Endothelial cell of umbilical vein (primary cell): ENCODE results near the gene TCF7L2. TPM values are rescaled to one million over a fixed set of nuclear protein-coding genes. Genes with fewer than 3 reads are reported as not detected.

Source experiments
- BruUV-seq: library from RNA; stranded (reverse); fragments of 400-500 nt; replicated peaks from 2 replicates; lab custom pipeline; 2021; lab: Mats Ljungman, UMichigan
- CTCF ChIA-PET: fragments of 300-600, 350-600 bp; sonication (Branson Sonifier 250); formaldehyde crosslinking; loops from one replicate; lab custom pipeline; 2021; ENCODE audit warnings: antibody characterized with exemption, inconsistent platforms; lab: Charles Lee
- POLR2A ChIA-PET: fragments of 300-600, 350-600 bp; sonication (Branson Sonifier 250); formaldehyde crosslinking; loops from one replicate; lab custom pipeline; 2021; ENCODE audit warnings: antibody characterized with exemption, inconsistent platforms; lab: Charles Lee
- DNase-seq: peaks from one replicate; pipeline ENCODE4 v3.0.0-alpha.2; 2011; ENCODE audit warnings: low read depth, low spot score
- FAIRE-seq: peaks from 2 replicates; lab custom pipeline; 2011; peaks lifted over from hg19 to GRCh38; lab: Jason Lieb, UNC
- H2AFZ ChIP-seq: 2 replicates; pipeline ENCODE4 v1.6.0; 2012; ENCODE audit warnings: low read depth, low read length, control low read depth, inconsistent platforms
- H3K27ac ChIP-seq: 2 replicates; pipeline ENCODE4 v1.5.1; 2011; ENCODE audit warnings: low read depth, mild to moderate bottlenecking, control low read depth, low read length, moderate library complexity; ENCODE audit not compliant: insufficient read depth
- H3K27me3 ChIP-seq, 2 experiments: 2 replicates each; pipeline versions ENCODE4 v1.6.0 to v1.6.1; 2011; ENCODE audit warnings: low read length in 2 of 2, mixed read lengths in 1 of 2; ENCODE audit not compliant: control insufficient read depth in 2 of 2, insufficient read depth in 2 of 2
- H3K36me3 ChIP-seq, 2 experiments: 2 replicates in 1 of 2; 3 replicates in 1 of 2; pipeline ENCODE4 v1.5.1; 2011; ENCODE audit warnings: low read length in 2 of 2, mild to moderate bottlenecking in 1 of 2, moderate library complexity in 1 of 2; ENCODE audit not compliant: control insufficient read depth in 2 of 2, insufficient read depth in 2 of 2; ENCODE audit errors: extremely low read depth in 1 of 2
- H3K4me1 ChIP-seq: 3 replicates; pipeline ENCODE4 v1.5.1; 2011; ENCODE audit warnings: mild to moderate bottlenecking, low read length; ENCODE audit not compliant: control insufficient read depth, insufficient read depth; ENCODE audit errors: extremely low read depth
- H3K4me2 ChIP-seq: 2 replicates; pipeline ENCODE4 v1.6.1; 2011; ENCODE audit warnings: low read length, control low read depth, mixed read lengths; ENCODE audit not compliant: insufficient read depth
- H3K4me3 ChIP-seq, 3 experiments: fragments of 200-600 bp in 1 of 3; sonication (generic), shearing (Covaris generic) in 1 of 3; replicated peaks in 1 of 3; 2 replicates each; pipeline ENCODE4 v1.5.1; 2011 to 2016; ENCODE audit warnings: control low read depth in 3 of 3, low read length in 3 of 3, mild to moderate bottlenecking in 2 of 3, inconsistent platforms in 1 of 3, low read depth in 1 of 3, moderate library complexity in 1 of 3; ENCODE audit not compliant: insufficient read depth in 1 of 3
- H3K79me2 ChIP-seq: 2 replicates; pipeline ENCODE4 v1.6.0; 2012; ENCODE audit warnings: low read length, inconsistent platforms; ENCODE audit not compliant: control insufficient read depth, insufficient read depth
- H3K9ac ChIP-seq: replicated peaks from 2 replicates; pipeline ENCODE3; 2011; ENCODE audit warnings: low read length, control low read depth; ENCODE audit not compliant: insufficient read depth; ENCODE audit errors: extremely low read depth
- H3K9me1 ChIP-seq: replicated peaks from 3 replicates; pipeline ENCODE4 v1.6.0; 2011; ENCODE audit warnings: mild to moderate bottlenecking, low read length; ENCODE audit not compliant: control insufficient read depth, insufficient read depth; ENCODE audit errors: extremely low read depth
- H3K9me3 ChIP-seq: replicated peaks from 2 replicates; pipeline ENCODE4 v1.5.1; 2012; ENCODE audit warnings: low read length, inconsistent platforms; ENCODE audit not compliant: control insufficient read depth, insufficient read depth
- H4K20me1 ChIP-seq: replicated peaks from 2 replicates; pipeline ENCODE3; 2011; ENCODE audit warnings: mild to moderate bottlenecking, low read length; ENCODE audit not compliant: control insufficient read depth, insufficient read depth; ENCODE audit errors: extremely low read depth
- CTCF ChIP-seq, 2 donors: IDR thresholded peaks; 1 replicate in 1 of 2; 2 replicates in 1 of 2; pipeline ENCODE4 v1.5.1; 2011; ENCODE audit warnings: low read length in 2 of 2, mild to moderate bottlenecking in 2 of 2, moderate library complexity in 2 of 2, control low read depth in 1 of 2, inconsistent platforms in 1 of 2, low read depth in 1 of 2; ENCODE audit not compliant: insufficient read depth in 1 of 2; ENCODE audit errors: extremely low read depth in 1 of 2
- EZH2 ChIP-seq: IDR thresholded peaks from 2 replicates; pipeline ENCODE4 v1.6.1; 2012; ENCODE audit warnings: borderline replicate concordance, low read depth, mild to moderate bottlenecking, moderate library complexity, low read length, inconsistent platforms; ENCODE audit not compliant: severe bottlenecking
- FOS ChIP-seq: IDR thresholded peaks from 2 replicates; pipeline ENCODE4 v1.6.1; 2011; ENCODE audit warnings: mild to moderate bottlenecking, low read length, moderate library complexity, borderline replicate concordance; ENCODE audit not compliant: insufficient read depth
- GATA2 ChIP-seq: IDR thresholded peaks from 2 replicates; pipeline ENCODE4 v1.7.0; 2011; ENCODE audit warnings: low read depth, mild to moderate bottlenecking, moderate library complexity, mixed read lengths, low read length; ENCODE audit not compliant: insufficient read length, insufficient read depth
- JUN ChIP-seq: IDR thresholded peaks from 2 replicates; pipeline ENCODE4 v1.6.1; 2011; ENCODE audit warnings: borderline replicate concordance, low read depth; ENCODE audit not compliant: insufficient read length, insufficient read depth
- MAX ChIP-seq: IDR thresholded peaks from 2 replicates; pipeline ENCODE4 v1.6.1; 2011; ENCODE audit not compliant: insufficient read depth, insufficient read length
- MYC ChIP-seq: IDR thresholded peaks from one replicate; pipeline ENCODE4 v1.6.1; 2011; ENCODE audit warnings: mild to moderate bottlenecking, low read depth, low read length
- POLR2A ChIP-seq: IDR thresholded peaks from 2 replicates; pipeline ENCODE4 v1.6.1; 2012; ENCODE audit warnings: low read depth, mild to moderate bottlenecking, control low read depth, low read length
- POLR2AphosphoS5 ChIP-seq: IDR thresholded peaks from 2 replicates; pipeline ENCODE4 v1.6.1; 2012; ENCODE audit warnings: low read depth, mild to moderate bottlenecking, control low read depth, low read length, moderate library complexity; ENCODE audit not compliant: insufficient read depth
- dilution Hi-C: fragments of 300-500 bp; cut with MboI; formaldehyde crosslinking; loops from one replicate; pipeline ENCODE4 v1.15.0; 2019; ENCODE audit warnings: low sequenced_read_pairs; ENCODE audit not compliant: extremely low pct_ligation_motif_present
- intact Hi-C: fragments of 100-400 bp; cut with micrococcal nuclease; formaldehyde crosslinking; loops from one replicate; pipeline ENCODE4 v1.10.0; 2022
- polyA plus RNA-seq, 4 experiments: library from polyadenylated mRNA; depleted of rRNA in 3 of 4; stranded (reverse) in 3 of 4; unstranded in 1 of 4; fragments of >200 nt; gene quantifications; 2 replicates each; pipeline versions ENCODE4 v1.2.1 to v1.2.3, GENCODE V29; 2011 to 2012; ENCODE audit warnings: missing spikeins in 1 of 4
- total RNA-seq: library from RNA; stranded (reverse); gene quantifications from 2 replicates; pipeline ENCODE4 v1.2.3, GENCODE V29; 2021

TCF7L2 gene
- total and polyA plus RNA-seq, 2 donors (not counting 3 experiments of a cell fraction or from before 2014, with no cell fraction given), result 9.9 to 21.8 TPM

- Histone ChIP-seq H3K27ac (peak overlapping the region; percentile 90), H3K9me1 (no peaks in the 10 kb centered on the region), H3K79me2 (peaks cover 2% of the 10 kb centered on the region), H3K9me3 (no peaks in the 10 kb centered on the region), H3K27me3 (no peaks in the 10 kb centered on the region), H3K9ac (no peak overlapping the region), H4K20me1 (no peaks in the 10 kb centered on the region), H3K4me2 (no peak overlapping the region), H3K4me1 (peaks cover 32% of the 10 kb centered on the region), H2AFZ (no peak overlapping the region), H3K36me3 (no peaks in the 10 kb centered on the region), H3K4me3 (no peak overlapping the region)
- no peak for TF ChIP-seq MAX
- no peak for TF ChIP-seq POLR2AphosphoS5
- TF ChIP-seq JUN, result no peak
- no peak for TF ChIP-seq EZH2
- no peak for TF ChIP-seq MYC
- no peak for TF ChIP-seq FOS
- no peak for TF ChIP-seq POLR2A
- no peak for TF ChIP-seq CTCF (IDR thresholded peaks at IDR 0.05; ENCODE audit: extremely low read depth in 1 of 2, insufficient read depth in 1 of 2, low read depth in 1 of 2, low read length in 2 of 2)
- no peak for TF ChIP-seq GATA2
- intact Hi-C loops, result no loop called here
- dilution Hi-C loops, result no loop called here
- ChIA-PET CTCF (interaction anchor here (0.6 to 1.8 kb wide), 10 partner anchors 15 to 407 kb away, joined by 3 to 6 read pairs (median 4); no protein-coding TSS in a partner anchor), POLR2A (interaction anchor here (1.3 kb wide), 1 partner anchor 15 kb away, joined by 4 read pairs; no protein-coding TSS in a partner anchor)
- no peak for FAIRE-seq
- DNase-seq, result no peak
- BruUV-seq, result no TSS peak
Measured at GRCh38 chr10:113088194-113088593, 138.1 kb downstream of the TCF7L2 start.
